Skin epidermis (tissue), 12 donors: ENCODE measurements around the gene TPSG1.

ENCODE experiments used
- H3K27ac ChIP-seq, 21 experiments: fragments of 200-600 bp; sonication (generic) in 11 of 21; one replicate each; pipeline ENCODE4 v1.5.0; 2020; ENCODE audit warnings: mild to moderate bottlenecking in 3 of 21, inconsistent platforms in 2 of 21, moderate library complexity in 2 of 21
- H3K4me3 ChIP-seq, 7 experiments: fragments of 200-600 bp; sonication (generic) in 2 of 7; one replicate each; pipeline ENCODE4 v1.5.0; 2020; ENCODE audit warnings: inconsistent platforms in 2 of 7, mild to moderate bottlenecking in 2 of 7, moderate library complexity in 1 of 7

TPSG1 gene

GRCh38 chr16:1182950-1183907 is 41.8 kb downstream of the TPSG1 start:
- no peak overlapping the region for H3K27ac ChIP-seq
- H3K4me3 ChIP-seq = no peak overlapping the region

DNA sequence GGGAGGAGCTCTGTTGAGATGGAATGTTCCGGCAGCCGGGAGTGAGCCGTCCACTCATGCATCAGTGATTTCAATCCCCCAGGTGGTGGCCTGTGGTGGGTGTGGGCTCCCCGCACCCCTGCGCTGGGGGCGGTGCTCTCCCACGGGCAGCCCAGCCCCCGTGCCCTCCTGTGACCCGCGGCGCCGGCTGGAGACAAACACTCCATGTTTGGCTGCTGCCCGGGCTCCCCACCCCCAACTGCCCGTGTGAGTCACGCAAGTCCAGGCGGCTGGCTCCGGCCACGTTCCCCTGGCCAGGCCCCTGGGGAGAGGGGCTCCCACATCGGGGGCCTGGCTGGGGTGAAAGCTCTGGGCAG is 42.8 kb downstream of the TPSG1 start:
- no peak overlapping the region for H3K4me3 ChIP-seq
- H3K27ac ChIP-seq = no peak overlapping the region

DNA sequence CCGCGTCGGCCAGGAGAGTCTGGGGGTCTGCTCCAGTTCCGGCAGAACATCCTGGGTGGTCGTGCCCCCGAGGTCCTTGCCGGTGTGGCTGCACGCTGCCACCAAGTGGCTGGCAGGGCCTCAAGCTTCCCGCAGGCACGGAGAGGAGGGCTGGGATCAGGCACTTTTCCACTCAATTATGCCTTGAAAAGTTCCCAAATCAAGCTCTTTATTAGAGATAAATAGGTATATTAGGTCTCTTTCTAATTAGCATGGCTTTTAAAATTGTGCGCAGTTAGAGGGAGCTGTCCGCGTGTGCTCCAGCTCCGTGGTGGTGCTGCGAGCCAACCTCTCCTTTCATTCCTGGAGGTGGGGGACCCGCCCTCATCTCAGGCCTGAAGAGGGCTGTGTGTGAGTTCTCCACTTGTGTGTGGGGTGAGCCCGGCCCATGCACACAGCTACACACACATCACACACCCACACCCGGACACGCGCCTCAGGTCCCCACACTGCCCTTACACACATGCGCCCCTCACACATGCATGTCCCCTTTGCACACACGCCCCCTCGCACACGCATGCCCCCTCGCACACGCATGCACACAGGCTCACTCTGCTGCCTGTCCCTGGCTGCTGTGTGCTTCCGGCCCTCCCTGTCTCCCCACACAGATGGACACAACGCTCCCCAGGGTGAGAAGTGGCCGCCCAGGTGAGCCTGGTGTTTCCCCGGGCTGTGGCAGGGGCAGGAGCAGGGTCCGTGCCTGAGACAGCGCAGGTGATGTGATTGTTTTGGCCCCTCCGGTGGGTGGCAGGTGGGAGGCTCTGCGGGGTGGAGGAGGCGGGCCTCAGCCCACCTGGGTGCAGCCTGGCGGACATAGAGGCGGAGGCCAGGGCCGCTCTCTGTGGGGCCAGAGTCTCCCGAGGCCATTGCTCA is 43.4 kb downstream of the TPSG1 start:
- Histone ChIP-seq H3K27ac (peak overlapping the region in 1 of 21 experiments; percentile 34), H3K4me3 (no peak overlapping the region)

GRCh38 chr16:1180549-1181403 is 44.3 kb downstream of the TPSG1 start:
- peak overlapping the region in 1 of 21 experiments; percentile 34 for H3K27ac ChIP-seq
- no peak overlapping the region for H3K4me3 ChIP-seq

- Histone ChIP-seq H3K27ac (no peak overlapping the region), H3K4me3 (no peak overlapping the region)
Measured at GRCh38 chr16:1178295-1178910, 46.7 kb downstream of the TPSG1 start.

- Histone ChIP-seq H3K4me3 (no peak overlapping the region), H3K27ac (no peak overlapping the region)
Measured at GRCh38 chr16:1177750-1178149, 47.3 kb downstream of the TPSG1 start.

DNA sequence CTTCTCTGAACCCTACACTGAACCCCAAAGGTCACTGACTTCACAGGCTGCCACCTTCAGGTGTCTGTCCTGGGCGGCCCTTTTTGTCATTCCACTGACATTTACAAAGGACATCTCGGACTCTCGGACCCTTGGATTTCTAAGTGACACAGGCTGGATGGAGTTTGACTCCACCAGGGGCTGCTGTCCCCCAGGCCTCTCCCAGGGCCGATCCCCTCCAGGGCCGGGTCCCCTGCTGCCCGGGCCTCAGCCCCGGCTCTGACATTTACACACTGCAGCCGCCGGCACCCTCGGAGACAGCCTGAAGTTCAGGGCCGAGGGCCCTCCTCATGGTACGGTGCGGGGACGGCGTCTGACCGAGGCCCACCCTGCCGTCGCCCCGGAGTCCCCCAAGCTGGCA is 48.0 kb downstream of the TPSG1 start:
- H3K4me3 ChIP-seq = no peak overlapping the region
- H3K27ac ChIP-seq = no peak overlapping the region

- Histone ChIP-seq H3K4me3 (no peak overlapping the region), H3K27ac (no peak overlapping the region)
Measured at GRCh38 chr16:1176280-1176897, 48.7 kb downstream of the TPSG1 start.

- Histone ChIP-seq H3K27ac (no peak overlapping the region), H3K4me3 (no peak overlapping the region)
Measured at GRCh38 chr16:1175566-1176279, 49.3 kb downstream of the TPSG1 start.

DNA sequence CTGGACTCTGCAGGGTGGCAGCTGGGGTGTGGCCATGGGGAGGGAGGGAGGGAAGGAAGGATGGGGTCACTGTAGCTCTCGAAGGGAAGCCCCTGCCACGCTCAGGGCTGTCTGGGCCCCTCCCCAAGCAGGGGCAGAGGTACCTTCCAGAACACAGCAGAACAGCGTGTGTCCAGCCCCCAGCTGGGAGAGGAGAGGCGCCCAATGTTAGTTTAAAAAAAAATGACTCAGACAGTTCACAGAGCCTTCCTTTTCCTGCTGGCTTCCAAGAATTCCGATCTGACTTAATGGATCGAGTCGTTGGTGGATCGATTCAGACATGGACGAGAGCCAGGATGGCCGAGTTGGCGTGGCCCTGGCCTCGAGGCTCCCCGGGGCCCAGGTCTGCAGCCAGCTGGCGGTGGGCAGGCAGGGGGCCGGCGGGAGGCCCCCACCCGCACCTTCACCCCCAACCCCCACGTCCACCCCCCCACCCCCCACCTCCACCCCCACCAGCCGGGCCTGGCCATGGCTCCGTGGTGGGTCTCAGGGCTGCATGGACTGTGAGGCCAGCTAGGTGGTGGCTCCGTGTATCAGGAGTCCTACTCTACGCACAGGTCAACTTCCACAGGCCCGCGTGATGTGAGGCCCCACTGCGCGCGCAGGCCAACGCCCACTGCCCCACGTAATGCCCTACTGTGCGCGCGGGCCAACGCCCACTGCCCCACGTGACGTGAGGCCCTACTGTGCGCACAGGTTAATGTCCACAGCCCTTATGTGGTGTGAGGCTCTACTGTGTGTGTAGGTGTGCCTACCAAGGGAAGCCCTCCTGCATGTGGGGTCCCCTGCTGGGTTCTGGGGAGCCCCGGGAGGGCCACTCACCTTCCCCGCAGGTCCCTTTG is 50.4 kb downstream of the TPSG1 start:
- Histone ChIP-seq H3K4me3 (no peak overlapping the region), H3K27ac (no peak overlapping the region)

- no peak overlapping the region for H3K27ac ChIP-seq
- H3K4me3 ChIP-seq = no peak overlapping the region
Measured at GRCh38 chr16:1173788-1174451, 51.1 kb downstream of the TPSG1 start.

DNA sequence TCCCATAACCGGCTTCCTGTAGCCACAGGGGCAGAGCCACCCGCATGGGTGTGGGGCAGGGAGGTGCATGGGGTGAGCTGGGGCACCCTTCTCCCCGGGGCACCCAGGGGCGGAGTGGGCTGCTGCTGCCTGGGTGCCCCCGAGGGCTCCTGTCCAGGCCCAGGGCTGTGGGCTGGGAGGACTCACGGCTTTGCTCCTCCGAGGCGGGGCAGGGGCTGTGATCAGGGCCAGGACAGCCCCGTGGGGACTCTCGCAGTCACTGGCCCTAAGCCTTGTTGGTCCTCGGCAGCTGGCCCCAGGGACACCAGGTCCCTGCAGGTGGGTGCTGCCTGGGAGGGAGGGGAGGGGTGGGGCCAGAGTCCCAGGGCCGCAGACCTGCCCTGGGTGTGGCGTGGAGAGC is 52.4 kb downstream of the TPSG1 start:
- Histone ChIP-seq H3K27ac (no peak overlapping the region), H3K4me3 (no peak overlapping the region)

DNA sequence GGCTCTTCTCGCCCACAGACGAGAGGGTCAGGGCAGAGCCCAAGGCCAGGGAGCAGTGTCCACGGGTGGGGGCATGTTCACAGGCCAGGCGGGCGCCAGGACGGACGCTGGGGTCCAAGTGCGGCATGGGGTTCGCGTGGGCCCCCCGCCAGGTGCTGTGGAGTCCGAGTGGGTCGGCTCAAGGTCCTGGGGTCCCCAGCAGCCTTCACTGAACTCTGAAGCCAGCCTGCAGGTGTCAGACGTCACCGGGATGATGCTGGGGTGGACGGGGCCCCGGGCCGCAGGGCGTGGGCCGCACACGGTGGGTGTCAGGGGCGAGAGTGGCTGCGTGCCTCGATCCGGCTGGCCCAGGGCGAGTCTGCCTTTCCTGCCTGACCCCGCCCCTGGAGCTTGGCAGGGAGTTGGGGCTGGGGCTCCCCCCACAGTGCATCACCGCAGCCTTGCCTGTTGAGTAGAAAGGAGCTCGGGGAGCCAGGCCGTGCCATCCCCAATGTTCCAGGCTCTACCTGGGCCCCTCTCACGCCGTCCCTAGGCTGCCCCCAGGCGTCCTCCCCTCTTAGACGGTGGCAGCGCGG is 53.1 kb downstream of the TPSG1 start:
- Histone ChIP-seq H3K4me3 (no peak overlapping the region), H3K27ac (no peak overlapping the region)
